Measurements from ENCODE around the gene GOLGA3.

GOLGA3 gene

DNA sequence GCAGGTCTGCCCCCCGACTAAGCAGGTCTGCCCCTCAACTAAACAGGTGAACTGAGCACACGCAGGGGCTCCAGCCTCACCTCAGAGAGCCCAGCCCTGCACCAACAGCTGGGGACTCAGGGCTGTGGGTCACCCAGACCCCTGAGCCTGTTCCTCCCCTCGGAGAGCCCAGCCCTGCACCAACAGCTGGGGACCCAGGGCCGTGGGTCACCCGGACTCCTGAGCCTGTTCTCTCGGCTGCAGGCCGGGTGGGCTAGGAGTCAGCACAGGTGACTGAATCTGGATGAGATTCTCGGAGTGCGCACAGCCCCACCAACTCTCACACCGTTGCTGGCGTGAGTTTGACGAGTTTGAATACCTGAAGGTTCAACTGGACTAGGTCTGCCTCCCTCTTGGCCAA lies 46.7 kb downstream of the GOLGA3 start:
- TF ChIP-seq YY1 (IDR thresholded peaks at IDR 0.05; ENCODE audit: low read depth) (no peak), TAF1 (IDR thresholded peaks at IDR 0.05; ENCODE audit: low read depth) (no peak), EGR1 (IDR thresholded peaks at IDR 0.05) (no peak), RAD21 (IDR thresholded peaks at IDR 0.05; ENCODE audit: low read depth) (no peak), EP300 (IDR thresholded peaks at IDR 0.05; ENCODE audit: borderline replicate concordance) (no peak), FOXM1 (IDR thresholded peaks at IDR 0.05; ENCODE audit: borderline replicate concordance, low read depth) (no peak), CEBPB (IDR thresholded peaks at IDR 0.05) (no peak), REST (IDR thresholded peaks at IDR 0.05; ENCODE audit: low read depth) (no peak), TCF12 (IDR thresholded peaks at IDR 0.05; ENCODE audit: low read depth) (no peak), TEAD4 (IDR thresholded peaks at IDR 0.05) (no peak), NFIC (IDR thresholded peaks at IDR 0.05) (no peak), CREB1 (IDR thresholded peaks at IDR 0.05; ENCODE audit: low read depth) (no peak), ZBTB7A (IDR thresholded peaks at IDR 0.05; ENCODE audit: low read depth) (no peak)
- TF ChIP-seq, protein P1, sequence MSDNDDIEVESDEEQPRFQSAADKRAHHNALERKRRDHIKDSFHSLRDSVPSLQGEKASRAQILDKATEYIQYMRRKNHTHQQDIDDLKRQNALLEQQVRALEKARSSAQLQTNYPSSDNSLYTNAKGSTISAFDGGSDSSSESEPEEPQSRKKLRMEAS (IDR thresholded peaks at IDR 0.05) = no peak
- TF ChIP-seq, protein P2, sequence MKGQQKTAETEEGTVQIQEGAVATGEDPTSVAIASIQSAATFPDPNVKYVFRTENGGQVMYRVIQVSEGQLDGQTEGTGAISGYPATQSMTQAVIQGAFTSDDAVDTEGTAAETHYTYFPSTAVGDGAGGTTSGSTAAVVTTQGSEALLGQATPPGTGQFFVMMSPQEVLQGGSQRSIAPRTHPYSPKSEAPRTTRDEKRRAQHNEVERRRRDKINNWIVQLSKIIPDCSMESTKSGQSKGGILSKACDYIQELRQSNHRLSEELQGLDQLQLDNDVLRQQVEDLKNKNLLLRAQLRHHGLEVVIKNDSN (IDR thresholded peaks at IDR 0.05) = no peak

- TF ChIP-seq TCF12 (IDR thresholded peaks at IDR 0.05; ENCODE audit: low read depth) (no peak), TAF1 (IDR thresholded peaks at IDR 0.05; ENCODE audit: low read depth) (no peak), RAD21 (IDR thresholded peaks at IDR 0.05; ENCODE audit: low read depth) (no peak), CREB1 (IDR thresholded peaks at IDR 0.05; ENCODE audit: low read depth) (no peak)
These were observed 48.8 kb downstream of the GOLGA3 start for GRCh38 chr12:132779781-132780353.

DNA sequence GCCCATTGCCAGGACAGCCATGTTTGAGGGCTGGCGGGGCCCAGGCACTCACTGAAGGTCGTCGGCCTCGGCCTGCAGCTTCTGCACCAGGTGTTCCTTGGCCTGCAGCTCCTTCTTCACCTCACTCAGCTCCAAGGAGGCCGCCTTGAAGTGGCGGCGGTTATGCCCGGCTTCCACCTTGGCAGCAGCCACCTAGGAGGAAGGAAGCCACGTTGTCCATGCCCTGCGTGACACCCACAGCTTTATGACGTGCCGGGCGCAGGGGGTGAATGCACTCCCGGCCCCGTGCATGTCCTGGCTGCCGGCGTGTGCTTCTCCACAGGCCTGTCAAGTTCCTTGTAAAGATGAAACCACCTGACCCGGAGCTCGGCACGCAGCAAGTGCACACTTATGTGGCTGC lies 51.1 kb downstream of the GOLGA3 start:
- TF ChIP-seq CREB1 (IDR thresholded peaks at IDR 0.05; ENCODE audit: low read depth) = no peak
- no peak for TF ChIP-seq EGR1 (IDR thresholded peaks at IDR 0.05)
- TF ChIP-seq FOXM1 (IDR thresholded peaks at IDR 0.05; ENCODE audit: borderline replicate concordance, low read depth) = no peak
- no peak for TF ChIP-seq TAF1 (IDR thresholded peaks at IDR 0.05; ENCODE audit: low read depth)
- TF ChIP-seq RAD21 (IDR thresholded peaks at IDR 0.05; ENCODE audit: low read depth) = no peak
- TF ChIP-seq TEAD4 (IDR thresholded peaks at IDR 0.05) = no peak
- TF ChIP-seq TCF12 (IDR thresholded peaks at IDR 0.05; ENCODE audit: low read depth) = no peak
- TF ChIP-seq, protein P1 (IDR thresholded peaks at IDR 0.05) = no peak
- no peak for TF ChIP-seq ZBTB7A (IDR thresholded peaks at IDR 0.05; ENCODE audit: low read depth)
- no peak for TF ChIP-seq REST (IDR thresholded peaks at IDR 0.05; ENCODE audit: low read depth)
- no peak for TF ChIP-seq EP300 (IDR thresholded peaks at IDR 0.05; ENCODE audit: borderline replicate concordance)

DNA sequence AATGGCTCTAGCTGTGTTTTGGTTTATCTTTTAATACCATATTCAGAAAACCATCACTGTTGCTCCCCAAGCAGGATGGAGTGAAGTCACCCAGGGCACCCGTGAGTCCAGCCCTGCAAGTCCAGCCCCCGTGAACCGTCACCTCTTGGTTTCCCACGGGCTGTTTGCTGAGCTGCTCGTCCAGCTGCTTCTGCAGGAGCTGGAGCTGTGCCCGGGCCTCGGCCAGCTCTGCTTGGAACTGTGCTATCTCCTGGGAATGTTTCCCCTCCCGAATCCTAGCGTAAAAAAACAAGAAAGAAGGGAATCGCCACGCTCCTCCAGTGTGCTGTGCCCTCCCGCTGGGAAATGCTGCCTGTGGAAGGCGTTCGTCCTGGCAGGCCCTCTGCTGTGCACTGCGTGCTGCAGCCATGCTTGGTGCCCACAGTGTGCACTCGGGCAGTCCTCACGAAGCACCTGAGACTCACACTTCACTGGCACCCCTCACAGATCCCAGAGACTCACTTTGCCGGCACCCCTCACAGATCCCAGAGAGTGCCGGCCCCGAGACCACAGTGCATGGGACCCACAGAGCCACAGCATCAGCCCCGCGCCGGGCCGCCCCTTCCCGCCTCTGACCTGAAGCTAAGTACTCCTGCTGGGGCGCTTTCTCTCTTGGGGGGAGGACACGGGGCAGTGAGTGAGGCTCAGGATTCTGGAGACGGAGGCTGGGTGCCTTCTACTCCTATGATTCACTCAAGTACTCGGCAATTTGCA lies 51.7 kb downstream of the GOLGA3 start:
- TF ChIP-seq, protein P2 (IDR thresholded peaks at IDR 0.05) = no peak
- TF ChIP-seq TCF12 (IDR thresholded peaks at IDR 0.05; ENCODE audit: low read depth) (no peak), YY1 (IDR thresholded peaks at IDR 0.05; ENCODE audit: low read depth) (no peak), NFIC (IDR thresholded peaks at IDR 0.05) (no peak)

GRCh38 chr12:132775502-132776229 lies 53.0 kb downstream of the GOLGA3 start:
- TF ChIP-seq YY1 (IDR thresholded peaks at IDR 0.05; ENCODE audit: low read depth) (no peak), CEBPB (IDR thresholded peaks at IDR 0.05) (no peak), ZBTB7A (IDR thresholded peaks at IDR 0.05; ENCODE audit: low read depth) (no peak), CREB1 (IDR thresholded peaks at IDR 0.05; ENCODE audit: low read depth) (no peak), EGR1 (IDR thresholded peaks at IDR 0.05) (no peak), RAD21 (IDR thresholded peaks at IDR 0.05; ENCODE audit: low read depth) (no peak), TAF1 (IDR thresholded peaks at IDR 0.05; ENCODE audit: low read depth) (no peak), REST (IDR thresholded peaks at IDR 0.05; ENCODE audit: low read depth) (no peak), EP300 (IDR thresholded peaks at IDR 0.05; ENCODE audit: borderline replicate concordance) (no peak)
- TF ChIP-seq, protein P2 (IDR thresholded peaks at IDR 0.05) = no peak
